ENCODE data around the gene CCDC197.

The CCDC197 gene

GRCh38 chr14:94045101-94045500, 48.0 kb downstream of the CCDC197 start:
- no peak for DNase-seq

DNA sequence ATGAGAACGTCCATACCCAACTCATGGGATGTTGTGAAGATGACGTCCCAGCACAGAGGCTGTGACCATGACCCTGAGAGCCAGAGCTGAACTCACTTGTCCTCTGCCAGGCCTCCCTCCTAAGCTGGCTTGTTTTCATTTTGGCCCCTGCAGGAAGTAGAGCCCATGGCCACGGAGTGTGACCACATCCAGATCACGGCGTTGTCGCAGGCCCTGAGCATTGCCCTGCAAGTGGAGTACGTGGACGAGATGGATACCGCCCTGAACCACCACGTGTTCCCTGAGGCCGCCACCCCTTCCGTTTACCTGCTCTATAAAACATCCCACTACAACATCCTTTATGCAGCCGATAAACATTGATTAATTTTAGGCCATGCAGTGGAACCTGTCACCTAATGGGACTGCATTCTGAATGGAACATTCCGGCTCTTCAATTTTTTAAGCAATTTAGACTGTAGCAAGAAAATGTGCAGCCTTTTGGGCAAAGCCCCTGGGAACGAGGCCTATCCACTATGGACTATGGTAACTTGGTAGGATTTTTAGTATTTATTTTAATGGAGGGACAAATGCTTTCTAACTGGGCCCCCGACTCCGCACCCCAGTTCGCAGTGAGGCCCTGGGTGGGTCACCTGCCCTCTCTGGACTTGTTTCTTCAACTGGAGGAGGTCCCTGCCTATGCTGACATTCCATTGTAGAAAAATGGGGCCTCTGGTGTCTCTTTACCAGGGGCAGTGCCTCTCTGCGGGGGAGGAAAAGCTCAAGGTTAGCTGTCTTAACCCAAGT, 48.7 kb downstream of the CCDC197 start:
- no peak for DNase-seq

GRCh38 chr14:94046696-94047250, 49.7 kb downstream of the CCDC197 start:
- no peak for DNase-seq

GRCh38 chr14:94047581-94047980, 50.5 kb downstream of the CCDC197 start:
- DNase-seq = no peak

DNA sequence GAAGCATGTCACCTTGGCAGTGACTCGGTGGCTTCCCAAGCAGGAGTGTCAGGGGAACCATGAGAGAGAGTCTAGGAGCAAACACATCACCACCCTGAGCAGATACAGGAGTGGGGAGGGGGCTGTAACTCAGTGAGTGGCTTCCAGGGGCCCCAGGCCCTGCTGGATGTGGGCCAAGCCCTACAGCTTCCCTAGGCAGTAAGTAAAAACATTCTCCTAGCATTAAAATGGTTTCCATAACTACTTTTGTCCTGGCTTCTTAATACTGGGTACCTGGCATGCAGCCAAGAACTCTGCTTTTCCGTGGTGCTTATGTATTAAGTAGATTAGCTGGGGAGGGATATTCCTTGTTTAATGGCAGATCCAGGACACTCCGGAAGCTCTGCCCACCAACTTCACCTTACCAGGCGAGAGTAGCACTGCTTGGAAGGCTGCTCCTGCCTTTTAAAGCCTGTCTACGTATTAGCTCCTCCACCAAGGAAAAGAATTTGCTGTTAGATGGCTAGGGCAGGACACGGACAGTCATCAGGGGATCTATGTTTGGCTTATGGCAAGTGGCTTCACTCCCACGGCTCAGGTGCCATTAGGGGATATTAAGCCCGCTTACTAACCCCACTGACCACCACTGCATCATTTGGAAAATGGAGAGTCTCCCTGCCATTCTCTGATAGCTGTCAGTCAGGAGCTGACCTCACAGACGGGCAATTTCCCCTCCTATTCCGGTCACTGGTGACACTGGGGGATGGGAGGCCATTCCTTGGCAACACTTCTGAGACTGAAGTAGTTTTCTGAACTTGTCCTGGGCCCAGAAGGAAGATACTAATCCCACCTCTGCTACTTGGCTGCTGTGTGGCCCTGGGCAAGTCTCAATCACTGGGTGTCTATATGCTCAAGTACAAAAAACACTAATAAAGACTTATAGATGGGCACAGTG, 51.9 kb downstream of the CCDC197 start:
- DNase-seq = no peak

DNA sequence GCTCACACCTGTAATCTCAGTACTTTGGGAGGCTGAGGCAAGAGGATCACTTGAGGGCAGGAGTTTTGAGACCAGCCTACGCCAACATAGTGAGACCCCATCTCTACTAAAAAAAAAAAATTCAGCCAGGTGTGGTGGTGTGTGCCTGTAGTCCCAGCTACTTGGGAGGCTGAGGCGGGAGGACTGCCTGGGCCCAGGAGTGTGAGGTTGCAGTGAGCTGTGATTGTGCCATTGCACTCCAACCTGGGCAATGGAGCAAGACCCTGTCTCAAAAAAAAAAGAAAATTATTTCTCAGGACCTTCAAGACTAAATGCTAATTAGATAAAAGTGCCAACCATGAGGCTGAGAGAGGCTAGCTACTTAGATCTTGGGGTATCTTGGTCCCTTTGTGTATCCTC, 52.5 kb downstream of the CCDC197 start:
- no peak for DNase-seq

DNA sequence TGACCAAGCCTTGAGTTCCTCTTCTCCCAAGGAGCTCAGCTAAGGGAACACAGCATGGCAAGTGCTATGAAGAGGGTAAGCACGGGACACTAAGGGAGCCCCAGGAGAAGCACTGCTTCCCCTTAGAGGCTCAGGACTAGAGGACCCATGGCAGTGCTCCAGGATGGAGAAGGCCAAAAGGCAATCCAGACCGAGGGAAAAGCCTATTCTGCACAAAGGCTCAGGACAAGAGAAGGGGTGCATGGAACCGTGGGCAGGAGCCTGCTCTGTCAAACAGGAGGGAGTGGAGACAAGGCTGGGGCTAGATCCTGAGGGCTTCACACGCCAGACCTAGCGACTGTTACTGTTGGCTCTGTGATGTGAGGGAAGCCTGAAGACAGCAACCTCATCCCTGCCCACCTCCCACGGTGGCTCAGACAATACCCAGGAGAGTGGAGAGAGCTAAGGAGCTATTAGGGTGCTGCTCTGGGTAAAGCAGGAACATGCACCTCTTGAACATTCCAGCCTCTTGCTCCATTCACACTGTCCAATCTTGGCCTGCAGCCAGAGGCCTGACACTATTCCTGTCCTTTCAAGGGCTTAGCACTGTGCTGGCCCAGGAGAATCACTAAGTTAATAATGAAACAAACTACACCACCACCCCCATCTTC, 53.3 kb downstream of the CCDC197 start:
- no peak for DNase-seq

DNA sequence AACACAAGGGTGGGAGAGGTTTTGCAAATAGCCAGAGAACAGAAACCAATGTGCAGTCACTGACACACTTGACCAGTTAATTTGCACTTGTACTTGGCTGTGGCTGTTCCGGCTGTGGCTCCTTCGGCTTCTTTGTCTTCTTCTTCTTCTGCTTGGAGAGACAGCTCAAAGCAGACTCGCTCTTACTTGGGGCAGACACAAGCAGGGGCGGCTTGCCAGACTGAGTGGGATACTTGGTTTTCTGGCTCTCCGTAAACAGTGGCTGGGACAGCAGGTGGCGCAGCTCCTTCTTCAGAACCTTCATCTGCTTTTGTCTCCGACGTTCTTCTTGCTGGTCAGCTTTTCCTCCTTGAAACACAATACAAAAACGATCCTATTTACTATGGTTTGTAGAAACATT, 54.0 kb downstream of the CCDC197 start:
- peak; percentile 35 for DNase-seq

GRCh38 chr14:94051779-94052178, 54.7 kb downstream of the CCDC197 start:
- DNase-seq = no peak

DNA sequence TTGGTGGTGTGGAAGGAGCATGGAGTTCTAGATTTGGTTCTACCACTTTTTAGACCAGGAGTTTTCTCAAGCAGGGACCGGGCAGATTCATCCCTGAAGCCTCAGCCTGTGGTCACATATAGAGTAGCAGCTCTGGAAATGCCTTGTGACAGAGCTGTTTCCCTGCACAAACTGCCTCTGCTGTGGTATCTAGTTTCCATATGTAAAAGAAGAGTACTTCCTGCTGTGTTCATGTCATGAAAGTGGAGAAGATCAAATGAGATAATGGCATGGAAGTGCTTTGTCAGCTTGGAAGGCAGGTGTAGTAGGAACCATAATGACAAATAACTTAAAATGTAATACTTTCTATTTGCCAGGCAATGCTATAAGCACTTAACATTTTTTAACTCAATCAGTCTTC, 55.1 kb downstream of the CCDC197 start:
- DNase-seq = no peak

GRCh38 chr14:94052662-94053061, 55.6 kb downstream of the CCDC197 start:
- no peak for DNase-seq

DNA sequence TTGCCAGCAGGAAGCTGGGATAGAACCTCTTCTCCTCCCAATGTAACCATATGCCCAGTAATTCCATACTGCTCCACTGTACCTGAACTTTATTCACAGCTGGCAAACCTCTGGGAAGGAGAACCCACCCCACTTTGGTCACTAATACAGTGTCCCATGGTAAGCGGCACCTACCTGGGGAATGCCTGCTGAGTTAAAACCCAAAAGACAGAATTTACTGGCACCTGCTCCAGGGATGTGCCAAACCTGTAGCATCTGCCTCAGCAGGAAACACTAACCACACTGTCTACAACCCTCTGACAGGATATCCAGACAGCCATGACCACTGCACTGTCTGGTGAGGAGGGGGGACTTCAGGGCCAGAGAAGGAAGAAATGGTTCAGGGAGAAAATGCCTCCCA, 57.3 kb downstream of the CCDC197 start:
- DNase-seq = no peak

DNA sequence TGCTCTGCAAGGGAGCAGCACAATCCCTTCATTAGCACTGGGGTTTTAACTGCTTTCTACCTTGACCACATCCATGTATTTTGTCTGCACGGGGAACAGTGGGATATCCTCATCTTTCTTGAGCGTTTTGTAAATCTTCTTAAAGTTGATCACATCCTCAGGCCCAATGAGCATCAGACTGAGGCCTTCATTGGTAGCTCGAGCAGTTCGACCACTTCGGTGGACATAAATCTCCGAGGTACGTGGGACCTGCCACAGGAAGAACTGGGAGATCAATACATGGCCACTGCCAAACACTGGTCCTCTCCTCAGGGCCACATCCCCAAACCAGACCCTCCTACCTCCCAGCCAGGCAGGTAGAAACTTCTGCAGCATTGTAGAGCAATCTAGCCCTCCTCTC, 57.8 kb downstream of the CCDC197 start:
- no peak for DNase-seq

DNA sequence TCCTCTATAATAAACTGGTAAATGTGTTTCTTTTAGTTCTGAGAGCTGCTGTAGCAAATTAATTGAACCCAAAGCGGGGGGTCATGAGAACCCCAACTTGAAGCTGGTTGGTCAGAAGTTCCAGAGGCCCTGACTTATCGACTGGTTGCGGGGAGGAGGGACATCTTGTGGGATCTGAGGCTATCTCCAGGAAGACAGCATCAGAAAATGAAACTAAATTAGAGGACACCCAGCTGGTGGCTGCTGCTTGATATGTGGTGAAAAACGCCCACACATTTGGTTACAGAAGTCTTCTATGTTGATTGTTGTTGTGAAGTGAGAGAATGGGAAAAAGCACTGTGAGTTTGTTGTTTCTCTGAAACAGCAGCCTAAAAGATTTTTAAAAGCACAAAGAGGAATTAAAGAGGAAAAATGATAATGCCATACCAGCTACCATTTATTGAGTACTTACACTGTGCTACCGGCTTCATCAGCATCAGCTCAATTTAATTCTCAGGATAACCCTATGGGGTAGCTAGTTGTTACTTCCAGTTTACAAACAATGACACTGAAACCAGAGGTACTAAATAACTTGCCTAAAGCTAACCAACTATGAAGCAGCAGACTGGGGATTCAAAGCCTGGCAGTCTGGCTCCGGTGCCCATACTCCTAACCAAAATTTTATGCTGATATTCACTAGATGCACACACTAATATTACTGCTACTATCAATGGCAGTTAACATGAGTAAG, 59.6 kb downstream of the CCDC197 start:
- no peak for DNase-seq

- DNase-seq = no peak
Measured at GRCh38 chr14:94058128-94058673, 61.1 kb downstream of the CCDC197 start.

All from fibroblast of upper back skin (primary cell).